Fibroblast of the aortic adventitia (primary cell): ENCODE results near the gene ENTPD3. TPM values are rescaled to one million over a fixed set of nuclear protein-coding genes. Genes with fewer than 3 reads are reported as not detected.

Experiments
- DNase-seq: peaks from one replicate; pipeline ENCODE4 v3.0.0-alpha.2; 2010; ENCODE audit warnings: low read depth
- H3K4me3 ChIP-seq: 2 replicates; pipeline ENCODE4 v1.5.1; 2011; ENCODE audit warnings: low read depth, mild to moderate bottlenecking, control low read depth, low read length, moderate library complexity
- total RNA-seq: library from RNA; depleted of rRNA; stranded (reverse); fragments of >200 nt; gene quantifications from 2 replicates; pipeline ENCODE4 v1.2.3, GENCODE V29; 2012; ENCODE audit warnings: low replicate concordance
- TF ChIP-seq, protein P1 (sequence below): IDR thresholded peaks from 2 replicates; pipeline ENCODE4 v1.5.1; 2011; ENCODE audit warnings: mild to moderate bottlenecking, low read length, control low read depth, inconsistent platforms; ENCODE audit not compliant: insufficient read depth

ENTPD3 gene
- total RNA-seq, 1 donor = 0.36 TPM

DNA sequence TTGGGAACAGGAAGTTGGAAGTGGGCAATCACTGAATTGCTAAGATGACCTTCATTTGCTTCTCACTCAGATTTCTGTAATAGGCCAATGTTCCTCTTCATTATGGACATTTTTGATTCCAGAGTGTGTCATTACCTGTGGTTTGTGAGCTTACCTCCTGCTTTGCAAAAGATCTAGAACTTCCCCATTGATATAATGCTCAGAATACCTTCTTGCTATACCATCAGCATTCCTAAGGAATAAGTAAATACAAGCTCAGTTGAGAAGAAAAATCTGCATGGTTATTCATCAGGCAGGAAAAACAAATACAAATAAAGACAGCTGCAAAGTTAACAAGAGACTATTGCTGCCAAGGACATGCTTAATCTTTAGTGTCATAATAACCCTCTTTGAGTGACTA lies 64.6 kb downstream of the ENTPD3 start:
- DNase-seq = no peak
- TF ChIP-seq, protein P1, sequence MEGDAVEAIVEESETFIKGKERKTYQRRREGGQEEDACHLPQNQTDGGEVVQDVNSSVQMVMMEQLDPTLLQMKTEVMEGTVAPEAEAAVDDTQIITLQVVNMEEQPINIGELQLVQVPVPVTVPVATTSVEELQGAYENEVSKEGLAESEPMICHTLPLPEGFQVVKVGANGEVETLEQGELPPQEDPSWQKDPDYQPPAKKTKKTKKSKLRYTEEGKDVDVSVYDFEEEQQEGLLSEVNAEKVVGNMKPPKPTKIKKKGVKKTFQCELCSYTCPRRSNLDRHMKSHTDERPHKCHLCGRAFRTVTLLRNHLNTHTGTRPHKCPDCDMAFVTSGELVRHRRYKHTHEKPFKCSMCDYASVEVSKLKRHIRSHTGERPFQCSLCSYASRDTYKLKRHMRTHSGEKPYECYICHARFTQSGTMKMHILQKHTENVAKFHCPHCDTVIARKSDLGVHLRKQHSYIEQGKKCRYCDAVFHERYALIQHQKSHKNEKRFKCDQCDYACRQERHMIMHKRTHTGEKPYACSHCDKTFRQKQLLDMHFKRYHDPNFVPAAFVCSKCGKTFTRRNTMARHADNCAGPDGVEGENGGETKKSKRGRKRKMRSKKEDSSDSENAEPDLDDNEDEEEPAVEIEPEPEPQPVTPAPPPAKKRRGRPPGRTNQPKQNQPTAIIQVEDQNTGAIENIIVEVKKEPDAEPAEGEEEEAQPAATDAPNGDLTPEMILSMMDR = no peak
- no peak overlapping the region for H3K4me3 ChIP-seq

DNA sequence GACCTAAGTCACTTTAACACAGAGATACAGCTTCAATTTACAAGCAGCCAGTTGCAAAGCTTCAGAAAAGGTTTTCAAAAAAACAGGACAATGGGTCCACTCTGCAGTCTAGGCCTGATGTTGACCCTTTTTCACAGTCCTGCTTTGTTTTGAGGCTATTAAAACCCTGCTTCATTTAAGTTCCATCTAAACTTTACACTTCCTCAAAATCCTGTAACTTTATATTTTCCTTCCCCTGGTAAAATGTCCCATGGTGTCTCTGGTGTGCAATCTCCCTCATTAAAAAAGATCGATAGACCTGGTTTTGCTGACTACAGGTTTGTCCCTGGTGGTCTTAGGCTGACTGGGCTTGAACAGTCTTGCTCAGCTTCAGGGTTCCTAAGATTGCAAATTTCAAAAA lies 65.1 kb downstream of the ENTPD3 start:
- H3K4me3 ChIP-seq = peak overlapping the region; percentile 92
- TF ChIP-seq, protein P1 = no peak

DNA sequence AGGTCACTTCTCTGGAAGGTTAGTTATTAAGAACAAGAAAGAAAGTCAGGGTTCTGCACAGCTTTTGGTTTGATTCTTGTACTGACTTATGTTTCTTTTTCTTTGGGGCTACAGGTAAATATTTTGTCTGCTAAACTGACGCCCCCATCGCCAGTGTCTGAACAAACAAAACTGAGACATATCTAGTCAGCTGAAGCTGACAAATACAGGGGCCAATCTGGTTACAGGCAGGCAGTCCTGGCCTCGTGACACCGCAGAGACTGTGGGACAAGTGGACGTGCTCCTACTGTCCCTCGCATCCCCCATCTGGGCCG lies 65.5 kb downstream of the ENTPD3 start:
- TF ChIP-seq, protein P1 = no peak
- H3K4me3 ChIP-seq = peak overlapping the region; percentile 92
- DNase-seq = no peak

More for the DNA sequence above, 65.1 kb downstream of the ENTPD3 start:
- no peak for DNase-seq

DNA sequence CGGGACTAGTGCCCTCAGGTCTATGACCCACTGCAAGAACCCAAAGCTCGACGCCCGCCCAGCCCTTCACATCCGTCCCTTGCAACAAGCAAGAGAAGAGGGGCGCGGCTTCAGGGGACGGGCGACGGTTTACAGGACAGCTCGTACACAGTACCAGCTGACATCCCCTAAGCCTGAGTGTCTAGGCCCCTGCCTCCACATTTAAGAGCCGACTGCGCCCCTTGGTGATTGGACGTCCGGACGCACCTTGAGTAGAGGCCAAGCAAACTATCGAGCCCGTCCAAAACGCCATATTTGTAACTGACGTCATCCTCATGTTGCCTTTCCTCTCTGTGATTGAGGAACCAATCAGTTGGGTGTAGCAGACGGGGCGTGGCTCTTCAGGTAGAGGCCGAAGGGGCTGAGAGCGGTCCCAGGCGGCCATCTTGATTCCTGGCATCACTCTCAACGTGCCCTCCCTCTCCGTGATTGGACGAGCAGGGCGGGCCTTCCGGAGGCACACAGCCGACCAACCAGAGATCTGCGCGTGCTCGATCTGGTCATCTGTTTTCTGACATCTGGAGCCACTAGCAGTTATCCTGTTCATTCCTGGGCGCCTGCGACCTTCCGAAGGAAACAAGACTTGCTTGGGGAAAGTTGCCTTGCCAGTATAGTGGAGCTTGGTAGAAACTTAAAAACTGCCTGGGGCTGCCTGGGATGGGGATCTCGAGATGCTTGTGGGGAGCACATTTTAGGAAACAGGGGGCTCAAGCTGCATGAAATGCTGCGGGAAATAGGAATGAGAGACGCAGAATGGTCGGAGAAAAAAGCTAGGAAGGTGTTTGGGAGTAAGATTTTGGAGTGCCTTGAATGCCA lies 66.1 kb downstream of the ENTPD3 start:
- H3K4me3 ChIP-seq = peak overlapping the region; percentile 92
- DNase-seq = peak; percentile 98
- TF ChIP-seq, protein P1 = no peak

DNA sequence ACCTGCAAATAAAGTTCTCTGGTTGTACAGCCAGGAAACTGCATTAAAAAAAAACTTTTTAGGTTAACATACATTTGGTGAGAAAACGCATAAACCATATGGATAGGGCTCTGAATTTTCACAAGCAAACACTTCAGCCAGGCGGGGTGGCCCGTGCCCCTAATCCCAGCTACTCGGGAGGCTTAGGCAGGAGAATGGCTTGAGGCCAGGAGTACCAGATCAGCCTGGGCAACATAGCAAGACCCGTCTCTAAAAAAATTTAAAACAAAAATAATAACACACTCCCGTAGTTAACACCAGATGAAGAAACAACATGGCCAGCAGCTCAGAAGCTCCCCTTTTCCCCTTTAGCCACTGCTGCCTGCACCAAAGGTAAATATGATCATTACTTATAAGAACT lies 66.9 kb downstream of the ENTPD3 start:
- peak overlapping the region; percentile 92 for H3K4me3 ChIP-seq

DNA sequence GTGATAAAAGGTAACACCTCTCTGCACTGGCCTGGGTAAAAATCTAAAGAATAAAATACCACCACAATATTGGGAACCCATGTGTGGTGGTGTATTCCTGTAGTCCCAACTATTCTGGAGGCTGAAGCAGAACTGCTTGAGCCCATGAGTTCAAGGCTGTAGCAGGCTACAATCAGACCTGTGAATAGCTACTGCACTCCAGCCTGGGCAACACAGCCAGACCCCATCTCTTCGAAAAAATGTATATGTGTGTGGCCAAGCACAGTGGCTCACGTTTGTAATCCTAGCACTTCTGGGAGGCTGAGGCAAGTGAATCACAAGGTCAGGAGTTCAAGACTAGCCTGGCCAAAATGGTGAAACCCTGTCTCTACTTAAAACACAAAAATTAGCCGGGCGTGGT lies 68.3 kb downstream of the ENTPD3 start:
- DNase-seq = no peak
- TF ChIP-seq, protein P1 = no peak
- no peak overlapping the region for H3K4me3 ChIP-seq

More for the DNA sequence above, 66.9 kb downstream of the ENTPD3 start:
- DNase-seq = no peak
- TF ChIP-seq, protein P1 = no peak
